ENCODE data around the gene DHRSX. TPM values are rescaled to one million over a fixed set of nuclear protein-coding genes. Genes with fewer than 3 reads are reported as not detected.
"Not testable (repeated sequence)": the region's sequence is repeated elsewhere in the genome, so short reads cannot be mapped to it uniquely, and the experiment has no call there.

DHRSX gene
- total RNA-seq, 1 experiment from 2014 or later = 24.7 TPM

DNA sequence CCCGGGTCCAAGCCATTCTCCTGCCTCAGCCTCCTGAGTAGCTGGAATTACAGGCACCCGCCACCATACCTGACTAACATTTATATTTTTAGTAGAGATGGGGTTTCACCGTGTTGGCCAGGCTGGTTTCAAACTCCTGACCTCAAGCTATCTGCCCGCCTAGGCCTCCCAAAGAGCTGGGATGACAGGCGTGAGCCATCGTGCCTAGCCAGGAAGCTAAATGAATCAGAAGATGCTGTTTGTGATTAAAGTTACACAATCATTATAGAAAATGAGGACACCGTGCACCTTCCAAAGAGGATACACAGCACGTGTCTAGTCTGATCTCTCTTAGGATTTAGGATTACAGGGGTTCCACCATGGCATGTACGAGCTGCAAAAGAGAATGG lies 99.6 kb downstream of the DHRSX start:
- DNase-seq (ENCODE audit: extremely low read depth, low read depth) = no peak

GRCh38 chrX:2398064-2398656 lies 102.6 kb downstream of the DHRSX start:
- no peak for DNase-seq (ENCODE audit: extremely low read depth, low read depth)

DNA sequence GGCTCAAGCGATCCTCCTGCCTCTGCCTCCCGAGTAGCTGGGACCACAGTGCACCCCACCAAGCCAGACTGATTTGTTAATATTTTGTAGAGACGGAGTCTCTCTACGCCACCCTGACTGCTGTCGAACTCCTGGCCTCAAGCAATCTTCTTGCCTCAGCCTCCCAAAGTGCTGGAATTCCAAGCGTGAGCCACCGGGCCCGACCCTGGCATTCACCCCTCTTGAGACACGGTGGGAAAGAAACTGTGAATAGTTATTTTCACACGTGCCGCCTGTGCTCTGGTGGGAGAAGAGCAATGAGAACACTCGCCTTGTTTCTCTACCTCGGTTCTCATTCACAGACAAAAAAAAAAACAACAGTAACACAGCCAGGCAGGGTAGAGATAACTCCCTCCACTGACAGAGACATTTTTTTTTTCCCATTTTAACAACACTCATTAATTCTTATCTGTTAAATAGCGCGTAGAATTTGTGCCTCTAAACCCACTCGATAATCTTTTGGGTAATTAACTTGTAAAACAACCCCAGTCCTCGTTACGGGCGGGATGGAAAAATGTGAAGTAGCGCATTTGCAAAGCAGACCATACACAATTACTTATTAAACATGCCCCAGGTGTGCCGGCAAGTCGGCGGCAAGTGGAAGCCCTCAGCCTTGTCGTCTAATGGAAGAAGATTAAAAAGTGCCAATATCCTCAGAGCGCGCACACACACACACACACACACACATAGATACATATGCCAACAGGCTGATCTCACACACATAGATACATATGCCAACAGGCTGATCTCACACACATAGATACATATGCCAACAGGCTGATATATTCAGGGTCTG lies 103.3 kb downstream of the DHRSX start:
- DNase-seq (ENCODE audit: extremely low read depth, low read depth) = no peak

GRCh38 chrX:2395261-2395992 lies 105.3 kb downstream of the DHRSX start:
- DNase-seq (ENCODE audit: extremely low read depth, low read depth) = no peak

GRCh38 chrX:2391869-2392606 lies 108.7 kb downstream of the DHRSX start:
- peak; percentile 90 for DNase-seq (ENCODE audit: extremely low read depth, low read depth)

DNA sequence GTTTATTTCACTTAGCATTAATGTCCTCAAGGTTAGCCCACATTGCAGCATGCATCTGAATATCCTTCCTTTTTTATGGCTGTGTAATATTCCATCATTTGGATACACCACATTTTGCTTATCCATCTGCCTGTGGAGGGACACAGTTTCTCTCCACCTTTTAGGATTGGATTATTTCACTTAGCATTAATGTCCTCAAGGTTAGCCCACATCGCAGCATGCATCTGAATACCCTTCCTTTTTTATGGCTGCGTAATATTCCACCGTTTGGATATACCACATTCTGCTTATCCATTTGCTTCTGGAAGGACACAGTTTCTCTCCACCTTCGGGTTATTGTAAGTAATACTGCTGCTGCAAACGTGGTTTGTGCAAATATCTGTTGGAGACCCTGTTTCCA lies 110.0 kb downstream of the DHRSX start:
- no peak for DNase-seq (ENCODE audit: extremely low read depth, low read depth)

DNA sequence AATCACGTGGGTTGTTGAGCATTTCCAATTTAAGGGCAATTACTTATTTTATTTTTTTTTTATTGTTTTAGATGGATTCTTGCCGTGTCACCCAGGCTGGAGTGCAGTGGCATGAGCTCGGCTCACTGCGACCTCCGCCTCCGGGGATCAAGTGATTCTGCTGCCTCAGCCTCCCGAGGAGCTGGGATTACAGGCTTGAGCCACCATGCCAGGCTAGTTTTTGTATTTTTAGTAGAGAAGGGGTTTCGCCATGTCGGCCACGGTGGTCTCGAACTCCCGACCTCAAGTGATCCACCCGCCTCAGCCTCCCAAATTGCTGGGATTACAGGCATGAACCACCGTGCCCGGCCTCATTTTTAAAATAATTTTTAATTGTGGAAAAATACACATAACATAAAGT lies 111.0 kb downstream of the DHRSX start:
- not testable (repeated sequence) for DNase-seq (ENCODE audit: extremely low read depth, low read depth)

DNA sequence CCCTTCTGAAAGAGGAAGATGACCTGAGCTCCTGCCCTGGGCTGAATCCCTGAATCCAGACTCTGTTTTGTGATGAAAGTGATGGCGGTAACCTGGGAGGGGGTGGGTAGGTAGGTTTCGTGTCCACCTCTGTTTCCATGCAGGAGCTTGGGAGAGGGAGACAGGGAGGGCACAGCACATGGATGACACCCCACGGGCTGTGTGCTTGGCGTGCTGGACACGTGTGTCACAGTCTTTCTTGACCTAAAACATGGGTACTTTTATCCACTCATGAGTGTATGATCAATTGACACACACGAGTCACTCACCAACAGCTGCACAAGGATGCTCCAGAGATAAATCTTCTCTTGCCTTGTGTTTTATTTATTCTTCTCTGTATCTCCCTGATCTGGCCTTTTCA lies 111.5 kb downstream of the DHRSX start:
- no peak for DNase-seq (ENCODE audit: extremely low read depth, low read depth)

- no peak for DNase-seq (ENCODE audit: extremely low read depth, low read depth)
These were observed 112.1 kb downstream of the DHRSX start for GRCh38 chrX:2388669-2389068.

GRCh38 chrX:2387614-2388239 lies 113.0 kb downstream of the DHRSX start:
- no peak for DNase-seq (ENCODE audit: extremely low read depth, low read depth)

DNA sequence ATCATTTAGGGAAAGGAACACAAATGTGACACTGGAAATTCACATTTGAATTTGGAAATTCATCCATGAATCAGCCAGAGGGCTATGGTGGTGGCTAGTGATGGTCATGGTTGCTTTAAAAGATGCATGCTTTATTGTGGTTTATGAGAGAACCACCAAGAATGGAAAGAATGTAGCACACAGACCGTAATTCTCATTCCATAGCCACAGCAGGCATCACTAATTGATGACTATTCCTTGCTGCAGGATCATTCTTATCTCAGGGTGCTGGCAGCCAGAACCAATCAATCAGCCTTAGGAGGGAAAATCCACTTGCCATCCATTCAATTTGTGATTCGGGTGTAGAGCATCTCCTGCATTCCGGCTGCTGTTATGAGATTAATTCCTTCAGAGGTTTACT lies 115.6 kb downstream of the DHRSX start:
- DNase-seq (ENCODE audit: extremely low read depth, low read depth) = peak; percentile 33

GRCh38 chrX:2384486-2384885 lies 116.3 kb downstream of the DHRSX start:
- no peak for DNase-seq (ENCODE audit: extremely low read depth, low read depth)

DNA sequence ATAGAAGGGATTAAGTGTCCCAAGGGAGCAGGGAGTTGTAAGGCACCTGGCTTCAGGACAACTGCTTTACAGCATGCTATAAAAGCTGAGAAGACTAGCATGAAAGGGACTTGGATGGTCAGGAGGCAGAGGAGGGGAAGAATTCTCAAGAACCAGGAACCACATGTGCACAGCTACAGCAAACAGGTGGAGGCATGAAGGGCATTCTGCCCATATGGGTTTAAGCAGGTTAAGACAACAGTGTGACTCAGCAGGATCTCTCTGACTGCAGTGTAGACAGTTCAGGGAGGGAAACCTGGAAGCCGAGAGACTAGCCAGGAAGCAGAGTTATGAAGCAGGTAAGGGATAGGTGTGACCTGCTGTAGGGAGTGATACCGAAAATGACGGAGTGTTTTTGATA lies 117.0 kb downstream of the DHRSX start:
- no peak for DNase-seq (ENCODE audit: extremely low read depth, low read depth)

GRCh38 chrX:2383144-2383543 lies 117.6 kb downstream of the DHRSX start:
- DNase-seq (ENCODE audit: extremely low read depth, low read depth) = no peak

- not testable (repeated sequence) for DNase-seq (ENCODE audit: extremely low read depth, low read depth)
These were observed 118.2 kb downstream of the DHRSX start for GRCh38 chrX:2382433-2383048.

DNA sequence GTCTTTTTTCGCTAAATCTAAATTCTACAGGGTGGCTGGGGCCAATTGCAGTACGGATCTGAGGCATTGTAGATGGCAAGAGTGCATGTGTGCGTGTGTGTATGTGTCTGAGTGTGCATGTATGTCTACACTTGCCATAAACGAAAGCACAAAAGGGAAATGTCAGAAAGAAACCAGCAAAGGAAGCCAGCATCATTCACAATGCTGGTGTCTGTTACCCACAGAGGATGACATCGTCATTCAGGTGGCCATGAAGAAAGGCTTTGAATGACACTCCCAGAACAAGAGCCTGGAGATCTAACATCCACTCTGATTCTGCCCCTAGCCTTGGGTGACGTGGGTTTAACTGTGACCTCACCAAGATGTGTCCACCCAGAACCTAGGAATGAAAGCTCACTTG lies 124.6 kb downstream of the DHRSX start:
- no peak for DNase-seq (ENCODE audit: extremely low read depth, low read depth)

DNA sequence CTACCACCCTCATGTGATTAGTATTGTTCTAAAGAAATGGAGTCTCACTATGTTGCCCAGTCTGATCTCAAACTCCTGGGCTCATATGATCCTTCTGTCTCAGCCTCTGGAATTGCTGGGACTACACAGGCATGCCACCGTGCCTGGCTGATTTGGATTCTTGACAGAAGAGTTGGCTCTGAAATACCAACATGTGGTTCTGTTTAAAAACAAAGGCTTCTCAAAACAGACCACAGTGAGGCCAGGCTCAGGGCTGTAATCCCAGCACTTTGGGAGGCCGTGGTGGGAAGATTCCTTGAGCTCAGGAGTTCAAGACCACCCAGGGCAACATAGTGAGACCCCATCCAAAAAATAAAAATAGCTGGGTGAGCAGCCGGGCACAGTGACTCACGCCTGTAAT lies 126.7 kb downstream of the DHRSX start:
- DNase-seq (ENCODE audit: extremely low read depth, low read depth) = no peak

- no peak for DNase-seq (ENCODE audit: extremely low read depth, low read depth)
These were observed 127.2 kb downstream of the DHRSX start for GRCh38 chrX:2373615-2374014.

GRCh38 chrX:2371026-2371711 lies 129.6 kb downstream of the DHRSX start:
- no peak for DNase-seq (ENCODE audit: extremely low read depth, low read depth)

GRCh38 chrX:2370456-2370855 lies 130.3 kb downstream of the DHRSX start:
- no peak for DNase-seq (ENCODE audit: extremely low read depth, low read depth)

Data from NCI-H460 (cell line).